Activated naive CD4-positive, alpha-beta T cell treated with anti-CD3 and anti-CD28 coated beads, Interleukin-2, amount 50 U/mL, for 72 hours (primary cell): ENCODE data around the gene SPPL3. TPM values are rescaled to one million over a fixed set of nuclear protein-coding genes. Genes with fewer than 3 reads are reported as not detected.
"Not testable (repeated sequence)": the region's sequence is repeated elsewhere in the genome, so short reads cannot be mapped to it uniquely, and the experiment has no call there.

Experiments
- ATAC-seq, 2 donors: fragments of 150-1000 bp; cut with Tn5 transposase; 2 replicates each; pipeline ENCODE4 v1.10.0; 2021; ENCODE audit warnings: mild to moderate bottlenecking in 2 of 2, moderate library complexity in 2 of 2
- DNase-seq, 2 donors: peaks; one replicate each; pipeline ENCODE4 v3.0.0; 2021 to 2022; ENCODE audit warnings: low spot score in 2 of 2
- H3K27ac Mint-ChIP-seq, 2 donors: one replicate each; pipeline ENCODE4 v1.8.0; 2022; ENCODE audit warnings: mild to moderate bottlenecking in 2 of 2, mixed read lengths in 2 of 2
- H3K36me3 Mint-ChIP-seq, 2 donors: one replicate each; pipeline ENCODE4 v1.8.0; 2022; ENCODE audit warnings: mixed read lengths in 2 of 2
- H3K9me3 Mint-ChIP-seq, 2 donors: one replicate each; pipeline ENCODE4 v1.8.0; 2022; ENCODE audit warnings: mixed read lengths in 2 of 2
- total RNA-seq, 2 donors: library from RNA; stranded (reverse); gene quantifications; one replicate each; pipeline ENCODE4 v1.2.3, GENCODE V29; 2022

Gene SPPL3
- total RNA-seq, 2 donors from 2014 or later, result 26.7 to 33.3 TPM

DNA sequence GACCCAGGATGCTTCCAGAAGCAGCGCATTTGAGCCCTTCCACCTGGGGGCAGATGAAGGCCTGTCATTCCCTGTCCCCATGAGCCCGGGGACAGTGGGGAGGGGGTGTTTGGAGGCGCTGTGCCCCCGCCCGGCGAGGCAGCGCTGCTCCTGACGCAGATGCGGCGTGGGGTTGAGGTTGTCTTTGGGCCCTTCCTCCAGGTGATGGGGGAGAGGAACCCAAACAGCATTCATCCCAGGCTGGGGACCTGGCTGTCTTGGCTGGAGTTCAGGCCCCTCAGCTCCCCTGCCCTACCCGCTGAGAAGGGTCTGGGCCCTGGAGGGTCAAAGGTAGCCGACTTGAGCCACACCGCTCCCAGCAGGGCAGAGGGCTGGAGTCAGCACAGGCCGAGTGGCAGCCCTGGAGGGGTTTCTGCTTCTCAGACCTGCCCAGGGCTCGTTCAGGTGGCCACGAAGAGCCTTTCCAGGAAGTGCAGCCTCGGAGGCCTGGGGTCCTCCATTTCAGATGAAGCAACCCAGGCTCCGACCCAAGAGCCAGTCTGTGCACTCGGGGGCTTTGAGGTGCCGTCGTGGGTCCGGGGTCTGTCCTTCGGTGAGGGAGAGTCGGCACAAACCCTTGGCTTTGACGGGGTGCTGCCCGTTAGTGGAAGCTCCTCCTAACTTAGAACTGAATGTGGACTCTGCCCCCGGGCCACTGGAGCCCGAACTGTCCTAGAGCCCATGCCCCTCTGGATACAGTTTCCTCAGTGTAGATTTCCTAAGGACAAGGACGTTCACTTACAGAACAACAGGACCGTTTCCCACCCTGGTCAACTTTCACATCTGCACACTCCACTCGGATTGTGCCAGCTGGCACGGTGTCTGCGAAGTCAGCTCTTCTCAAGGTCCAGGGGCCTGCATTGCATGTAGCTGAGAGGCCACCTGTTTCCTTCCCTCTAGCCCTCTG is 162.4 kb downstream of the SPPL3 start:
- no peak overlapping the region for H3K27ac Mint-ChIP-seq
- DNase-seq, result no peak
- no peak for ATAC-seq
- H3K9me3 Mint-ChIP-seq, result no peaks in the 10 kb centered on the region
- H3K36me3 Mint-ChIP-seq, result no peaks in the 10 kb centered on the region

DNA sequence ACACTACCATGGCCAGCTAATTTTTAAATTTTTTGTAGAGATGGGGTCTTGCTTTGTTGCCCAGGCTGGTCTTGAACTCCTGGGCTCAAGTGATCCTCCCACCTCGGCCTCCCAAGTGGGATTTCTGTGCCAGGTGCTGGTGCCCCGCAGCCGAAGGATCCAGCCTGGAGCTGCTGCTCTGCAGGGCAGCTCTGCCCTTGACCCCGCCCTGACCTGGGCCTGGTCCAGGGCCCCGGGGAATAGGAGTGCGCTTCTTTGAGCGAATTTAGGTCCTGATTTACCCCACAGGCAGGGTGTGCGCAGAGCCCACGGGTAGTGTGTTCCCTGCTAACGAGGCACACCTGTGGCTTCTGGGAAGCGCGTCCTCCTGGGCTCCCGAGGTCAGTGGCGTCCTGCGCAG is 163.3 kb downstream of the SPPL3 start:
- DNase-seq (no peak), ATAC-seq (no peak)
- Mint-ChIP-seq H3K9me3 (no peaks in the 10 kb centered on the region), H3K36me3 (no peaks in the 10 kb centered on the region), H3K27ac (no peak overlapping the region)

DNA sequence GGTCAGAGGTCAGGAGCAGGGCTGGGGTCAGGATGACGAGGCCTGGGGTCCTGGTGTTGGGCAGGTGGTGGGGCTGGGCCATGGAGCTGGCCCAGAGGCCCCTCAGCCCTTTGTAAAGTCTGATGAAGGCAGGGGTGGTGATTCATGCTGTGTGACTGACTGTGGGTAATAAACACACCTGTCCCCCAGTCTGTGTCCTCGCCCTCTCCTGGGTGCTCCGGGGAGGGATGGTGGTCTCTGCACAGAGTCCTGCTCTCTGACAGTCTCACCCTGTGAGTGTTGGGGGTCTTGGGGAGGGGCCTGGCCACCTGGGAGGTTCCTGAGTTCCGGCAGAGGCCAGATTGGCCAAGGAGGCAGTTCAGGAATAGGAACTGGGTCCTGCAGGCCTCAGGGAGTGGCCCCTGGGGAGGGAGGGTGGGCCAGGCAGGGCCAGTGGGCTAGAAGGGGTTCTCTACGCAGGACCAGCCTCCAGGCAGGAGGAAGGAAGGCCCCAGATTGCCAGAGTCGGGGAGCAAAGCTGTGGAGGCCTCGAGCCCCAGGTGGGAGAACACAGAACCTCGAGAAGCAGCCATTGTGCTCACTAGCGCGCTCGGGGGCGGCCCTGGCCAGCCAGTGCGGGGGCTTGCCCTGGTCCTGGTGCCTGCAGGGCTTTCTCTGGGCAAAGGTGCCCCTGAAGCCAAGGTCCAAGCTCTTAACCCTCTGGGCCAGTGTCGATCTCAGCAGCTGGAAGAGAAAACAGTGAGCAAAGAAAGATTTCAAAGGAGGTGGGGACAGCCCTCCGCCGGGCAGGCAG is 164.1 kb downstream of the SPPL3 start:
- no peak for ATAC-seq
- Mint-ChIP-seq H3K36me3 (no peaks in the 10 kb centered on the region), H3K27ac (no peak overlapping the region), H3K9me3 (no peaks in the 10 kb centered on the region)
- DNase-seq, result no peak

DNA sequence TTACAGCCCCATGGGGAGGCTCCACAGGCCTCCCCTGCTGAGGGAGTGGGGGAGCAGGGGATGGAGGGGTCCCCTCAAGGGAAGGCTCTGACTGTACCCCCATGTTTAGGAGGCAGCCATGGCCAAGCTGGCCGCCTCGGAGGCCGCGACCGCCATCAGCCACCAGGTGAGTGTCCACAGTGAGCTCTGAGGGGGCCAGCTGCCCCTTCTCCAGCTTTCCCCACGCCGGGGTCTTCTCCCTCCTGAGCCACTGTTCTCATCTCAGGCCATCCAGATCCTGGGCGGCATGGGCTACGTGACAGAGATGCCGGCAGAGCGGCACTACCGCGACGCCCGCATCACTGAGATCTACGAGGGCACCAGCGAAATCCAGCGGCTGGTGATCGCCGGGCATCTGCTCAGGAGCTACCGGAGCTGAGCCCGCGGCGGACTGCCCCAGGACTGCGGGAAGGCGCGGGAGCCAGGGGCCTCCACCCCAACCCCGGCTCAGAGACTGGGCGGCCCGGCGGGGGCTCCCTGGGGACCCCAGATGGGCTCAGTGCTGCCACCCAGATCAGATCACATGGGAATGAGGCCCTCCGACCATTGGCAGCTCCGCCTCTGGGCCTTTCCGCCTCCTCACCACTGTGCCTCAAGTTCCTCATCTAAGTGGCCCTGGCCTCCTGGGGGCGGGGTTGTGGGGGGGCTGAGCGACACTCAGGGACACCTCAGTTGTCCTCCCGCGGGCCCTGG is 165.0 kb downstream of the SPPL3 start:
- no peak for DNase-seq
- Mint-ChIP-seq H3K27ac (no peak overlapping the region), H3K36me3 (no peaks in the 10 kb centered on the region), H3K9me3 (no peaks in the 10 kb centered on the region)
- no peak for ATAC-seq

DNA sequence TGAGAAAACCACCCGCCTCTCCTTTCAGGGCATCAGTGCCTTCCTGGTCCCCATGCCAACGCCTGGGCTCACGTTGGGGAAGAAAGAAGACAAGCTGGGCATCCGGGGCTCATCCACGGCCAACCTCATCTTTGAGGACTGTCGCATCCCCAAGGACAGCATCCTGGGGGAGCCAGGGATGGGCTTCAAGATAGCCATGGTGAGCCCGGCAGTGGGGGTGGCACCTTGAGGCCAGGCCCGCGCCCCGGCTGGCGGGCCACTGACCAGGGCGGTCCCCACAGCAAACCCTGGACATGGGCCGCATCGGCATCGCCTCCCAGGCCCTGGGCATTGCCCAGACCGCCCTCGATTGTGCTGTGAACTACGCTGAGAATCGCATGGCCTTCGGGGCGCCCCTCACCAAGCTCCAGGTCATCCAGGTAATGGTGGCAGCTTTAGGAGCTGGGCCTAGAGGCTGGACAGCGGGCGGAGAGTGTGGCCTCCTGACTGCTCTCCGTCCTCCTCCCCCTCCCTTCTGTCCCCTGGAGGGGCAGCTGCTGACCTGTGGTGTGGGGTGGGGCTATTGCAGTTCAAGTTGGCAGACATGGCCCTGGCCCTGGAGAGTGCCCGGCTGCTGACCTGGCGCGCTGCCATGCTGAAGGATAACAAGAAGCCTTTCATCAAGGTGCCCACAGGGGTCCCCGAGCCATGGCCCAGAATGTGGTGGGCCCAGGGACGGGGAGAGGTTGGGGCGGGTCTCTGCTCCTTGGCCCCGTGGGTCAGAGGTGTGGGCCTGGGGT is 165.7 kb downstream of the SPPL3 start:
- ATAC-seq, result no peak
- no peaks in the 10 kb centered on the region for H3K36me3 Mint-ChIP-seq
- no peaks in the 10 kb centered on the region for H3K9me3 Mint-ChIP-seq

DNA sequence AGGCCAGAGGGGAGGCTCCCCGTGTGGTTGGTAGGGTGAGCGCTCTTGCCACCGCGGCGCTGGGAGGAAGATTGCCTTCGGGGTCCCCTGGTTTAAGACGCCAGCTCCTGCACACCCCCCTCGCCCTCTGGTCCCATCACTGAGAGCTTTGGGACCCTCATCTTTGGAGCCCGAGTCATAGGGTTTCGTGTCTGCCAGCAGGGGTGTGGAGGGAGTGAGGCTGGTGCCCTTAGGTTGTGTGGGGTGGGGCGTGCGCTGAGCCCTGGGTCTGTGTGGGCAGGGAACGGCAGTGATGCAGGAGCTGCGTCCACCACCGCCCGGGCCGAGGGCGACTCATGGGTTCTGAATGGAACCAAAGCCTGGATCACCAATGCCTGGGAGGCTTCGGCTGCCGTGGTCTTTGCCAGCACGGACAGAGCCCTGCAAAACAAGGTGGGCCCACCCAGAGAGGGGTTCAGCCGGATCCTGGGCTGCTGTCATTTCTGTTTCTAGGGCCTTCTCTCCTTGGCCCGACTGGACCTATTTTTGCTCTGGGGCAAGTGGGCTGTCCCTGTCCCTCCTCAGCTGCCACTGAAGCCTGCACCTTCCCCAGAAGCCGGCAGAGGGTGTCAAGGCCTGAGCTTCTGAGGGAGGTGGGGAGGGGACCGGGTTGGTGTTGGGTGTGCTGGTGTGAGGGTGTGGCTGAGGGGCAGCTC is 166.5 kb downstream of the SPPL3 start:
- Mint-ChIP-seq H3K36me3 (no peaks in the 10 kb centered on the region), H3K9me3 (no peaks in the 10 kb centered on the region), H3K27ac (no peak overlapping the region)
- no peak for DNase-seq
- ATAC-seq, result no peak

More for the DNA sequence above, 165.7 kb downstream of the SPPL3 start:
- H3K27ac Mint-ChIP-seq, result no peak overlapping the region
- DNase-seq, result no peak

DNA sequence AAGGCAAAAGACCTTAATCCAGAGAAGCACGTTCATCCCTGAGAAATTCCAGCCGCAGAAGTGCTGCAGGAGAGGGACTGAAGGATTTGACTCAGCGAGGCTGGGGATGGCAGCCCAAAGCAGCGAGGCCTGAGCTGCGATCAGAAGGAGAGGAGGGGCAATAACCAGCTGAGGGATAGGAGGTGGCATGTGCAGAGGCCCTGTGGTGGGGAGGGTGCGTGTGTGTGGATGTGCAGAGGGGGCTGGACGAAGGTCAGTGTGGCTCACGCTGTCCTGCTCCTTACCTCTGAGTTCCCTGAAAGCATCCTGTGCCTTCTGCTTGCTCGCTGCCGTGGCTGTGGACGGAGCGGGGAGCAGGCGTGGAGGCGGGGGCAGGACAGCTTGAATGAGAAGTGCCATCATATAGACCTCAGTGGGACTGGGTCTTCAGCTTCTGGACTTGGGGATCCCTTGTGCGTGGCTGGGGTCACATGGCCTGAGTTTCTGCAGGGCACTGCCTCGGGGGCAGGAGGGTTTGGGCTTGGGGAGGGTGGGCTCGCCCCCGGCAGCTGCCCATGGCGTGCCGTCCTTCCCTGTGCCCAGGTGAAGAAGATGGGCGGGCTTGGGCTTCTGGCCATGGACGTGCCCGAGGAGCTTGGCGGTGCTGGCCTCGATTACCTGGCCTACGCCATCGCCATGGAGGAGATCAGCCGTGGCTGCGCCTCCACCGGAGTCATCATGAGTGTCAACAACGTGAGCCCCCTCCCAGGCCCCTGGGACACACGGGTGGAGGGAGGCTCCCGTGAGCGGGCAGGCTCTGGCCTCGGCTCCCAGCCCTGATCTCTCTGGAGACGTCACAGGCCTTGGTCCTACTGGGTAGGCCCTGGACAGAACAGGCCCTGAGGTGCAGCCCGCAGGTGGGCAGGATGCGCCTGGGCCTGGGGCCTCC is 167.5 kb downstream of the SPPL3 start:
- Mint-ChIP-seq H3K9me3 (no peaks in the 10 kb centered on the region), H3K36me3 (no peaks in the 10 kb centered on the region)
- DNase-seq, result no peak

DNA sequence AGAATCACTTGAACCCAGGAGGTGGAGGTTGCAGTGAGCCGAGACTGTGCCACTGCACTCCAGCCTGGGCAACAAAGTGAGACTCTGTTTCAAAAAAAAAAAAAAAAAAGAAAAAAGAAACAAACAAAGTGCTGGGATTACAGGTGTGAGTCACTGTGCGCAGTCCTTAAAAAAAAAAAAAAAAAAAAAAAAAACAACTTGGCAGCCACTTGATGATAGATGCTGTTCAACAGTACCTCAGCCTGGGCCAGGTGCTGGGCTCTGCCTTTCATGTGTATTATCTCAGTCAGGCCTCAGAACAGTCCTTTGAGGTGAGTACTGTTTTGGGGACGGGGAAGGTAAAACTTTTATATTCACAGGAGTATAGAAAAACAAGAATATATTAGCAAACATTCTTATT is 169.0 kb downstream of the SPPL3 start:
- peaks cover 5 to 6% of the 10 kb centered on the region in 2 donors for H3K36me3 Mint-ChIP-seq
- H3K27ac Mint-ChIP-seq, result peak overlapping the region in 1 of 2 donors; percentile 29
- ATAC-seq (no peak), DNase-seq (no peak)
- H3K9me3 Mint-ChIP-seq, result no peaks in the 10 kb centered on the region

More for the DNA sequence above, 167.5 kb downstream of the SPPL3 start:
- H3K27ac Mint-ChIP-seq, result no peak overlapping the region
- ATAC-seq, result no peak

DNA sequence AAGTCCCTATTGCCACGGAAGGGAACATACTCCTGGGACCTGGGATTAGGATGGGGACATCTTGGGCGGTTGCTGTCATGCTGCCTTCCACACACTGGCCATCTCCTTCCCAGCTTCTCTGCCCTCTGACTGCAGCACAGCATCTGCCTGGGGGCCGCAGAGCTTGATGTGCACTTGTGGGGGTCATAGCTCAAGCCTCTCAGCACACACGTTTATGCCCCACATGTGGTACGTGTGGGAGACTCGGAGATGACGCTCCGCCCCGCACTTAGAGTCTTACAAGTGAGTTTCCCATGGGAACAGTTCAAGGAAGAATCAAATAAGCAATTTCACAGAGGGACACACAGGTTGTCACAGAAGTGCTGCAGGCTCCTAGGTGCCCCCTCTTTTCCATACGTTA is 169.9 kb downstream of the SPPL3 start:
- DNase-seq (no peak), ATAC-seq (no peak)
- peak overlapping the region in 1 of 2 donors; percentile 14 for H3K27ac Mint-ChIP-seq
- H3K36me3 Mint-ChIP-seq, result peaks cover 13 to 15% of the 10 kb centered on the region in 2 donors
- H3K9me3 Mint-ChIP-seq, result no peaks in the 10 kb centered on the region

DNA sequence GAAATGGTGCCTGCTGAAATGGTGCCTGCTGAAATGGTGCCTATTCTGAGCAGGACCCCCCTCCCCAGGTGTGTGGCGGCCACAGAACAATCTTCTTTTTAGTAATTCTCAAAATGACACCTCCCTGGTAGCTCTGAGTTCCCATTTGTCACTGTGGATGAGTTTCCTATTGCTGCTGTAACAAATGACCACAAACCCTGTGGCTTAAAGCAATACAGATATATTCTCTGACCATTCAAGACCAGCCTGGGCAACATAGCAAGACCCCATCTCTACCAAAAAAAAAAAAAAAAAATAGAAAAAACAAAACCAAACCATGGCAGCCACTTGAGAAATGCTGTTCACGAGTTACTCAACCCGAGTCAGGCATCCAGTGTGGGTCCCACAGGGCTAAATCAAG is 170.6 kb downstream of the SPPL3 start:
- ATAC-seq (no peak), DNase-seq (no peak)
- Mint-ChIP-seq H3K9me3 (no peaks in the 10 kb centered on the region), H3K36me3 (peaks cover 13 to 15% of the 10 kb centered on the region in 2 donors), H3K27ac (peak overlapping the region in 1 of 2 donors; percentile 14)

DNA sequence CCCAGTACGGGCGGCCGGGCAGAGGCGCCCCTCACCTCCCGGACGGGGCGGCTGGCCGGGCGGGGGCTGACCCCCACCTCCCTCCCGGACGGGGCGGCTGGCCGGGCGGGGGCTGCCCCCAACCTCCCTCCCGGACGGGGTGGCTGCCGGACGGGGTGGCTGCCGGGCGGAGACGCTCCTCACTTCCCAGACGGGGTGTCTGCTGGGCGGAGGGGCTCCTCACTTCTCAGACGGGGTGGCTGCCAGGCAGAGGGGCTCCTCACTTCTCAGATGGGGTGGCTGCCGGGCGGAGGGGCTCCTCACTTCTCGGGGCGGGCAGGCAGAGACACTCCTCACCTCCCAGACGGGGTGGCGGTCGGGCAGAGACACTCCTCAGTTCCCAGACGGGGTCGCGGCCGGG is 172.0 kb downstream of the SPPL3 start:
- not testable (repeated sequence) for ATAC-seq, H3K27ac Mint-ChIP-seq, H3K9me3 Mint-ChIP-seq, DNase-seq
- peaks cover 13 to 15% of the 10 kb centered on the region in 2 donors for H3K36me3 Mint-ChIP-seq

DNA sequence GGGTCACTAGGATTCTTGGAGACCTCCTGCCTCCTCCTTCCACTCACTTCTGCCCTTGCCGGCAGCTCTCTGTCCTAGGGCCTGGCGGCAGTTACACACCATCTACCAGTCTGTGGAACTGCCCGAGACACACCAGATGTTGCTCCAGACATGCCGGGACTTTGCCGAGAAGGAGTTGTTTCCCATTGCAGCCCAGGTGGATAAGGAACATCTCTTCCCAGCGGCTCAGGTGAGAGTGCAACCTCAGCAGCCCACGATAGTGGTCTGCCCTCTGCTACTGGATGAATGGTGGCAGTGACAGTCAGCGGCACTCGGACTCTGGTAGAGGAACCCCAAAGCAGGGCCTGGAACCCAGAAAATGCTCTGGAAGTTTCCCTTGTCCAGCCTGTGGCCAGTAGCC is 177.2 kb downstream of the SPPL3 start:
- Mint-ChIP-seq H3K27ac (no peak overlapping the region), H3K36me3 (peaks cover 15 to 19% of the 10 kb centered on the region in 2 donors), H3K9me3 (no peaks in the 10 kb centered on the region)
- DNase-seq (no peak), ATAC-seq (no peak)

DNA sequence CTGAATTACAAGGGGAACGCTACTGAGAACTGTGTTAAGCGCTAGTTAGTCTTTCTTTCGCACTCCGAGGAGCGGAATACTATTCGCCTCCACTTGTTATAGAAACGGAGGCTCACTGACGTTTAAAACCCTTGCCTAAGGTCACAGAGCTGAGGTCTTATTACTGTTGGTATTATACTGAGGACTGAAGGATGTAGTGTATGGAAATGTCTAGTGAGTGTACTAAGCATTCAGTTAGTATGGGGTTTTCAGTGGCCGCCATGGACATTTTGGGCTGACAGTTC is 177.7 kb downstream of the SPPL3 start:
- Mint-ChIP-seq H3K36me3 (peaks cover 15 to 19% of the 10 kb centered on the region in 2 donors), H3K9me3 (no peaks in the 10 kb centered on the region), H3K27ac (peak overlapping the region in 1 of 2 donors; percentile 82)
- ATAC-seq (no peak), DNase-seq (no peak)

DNA sequence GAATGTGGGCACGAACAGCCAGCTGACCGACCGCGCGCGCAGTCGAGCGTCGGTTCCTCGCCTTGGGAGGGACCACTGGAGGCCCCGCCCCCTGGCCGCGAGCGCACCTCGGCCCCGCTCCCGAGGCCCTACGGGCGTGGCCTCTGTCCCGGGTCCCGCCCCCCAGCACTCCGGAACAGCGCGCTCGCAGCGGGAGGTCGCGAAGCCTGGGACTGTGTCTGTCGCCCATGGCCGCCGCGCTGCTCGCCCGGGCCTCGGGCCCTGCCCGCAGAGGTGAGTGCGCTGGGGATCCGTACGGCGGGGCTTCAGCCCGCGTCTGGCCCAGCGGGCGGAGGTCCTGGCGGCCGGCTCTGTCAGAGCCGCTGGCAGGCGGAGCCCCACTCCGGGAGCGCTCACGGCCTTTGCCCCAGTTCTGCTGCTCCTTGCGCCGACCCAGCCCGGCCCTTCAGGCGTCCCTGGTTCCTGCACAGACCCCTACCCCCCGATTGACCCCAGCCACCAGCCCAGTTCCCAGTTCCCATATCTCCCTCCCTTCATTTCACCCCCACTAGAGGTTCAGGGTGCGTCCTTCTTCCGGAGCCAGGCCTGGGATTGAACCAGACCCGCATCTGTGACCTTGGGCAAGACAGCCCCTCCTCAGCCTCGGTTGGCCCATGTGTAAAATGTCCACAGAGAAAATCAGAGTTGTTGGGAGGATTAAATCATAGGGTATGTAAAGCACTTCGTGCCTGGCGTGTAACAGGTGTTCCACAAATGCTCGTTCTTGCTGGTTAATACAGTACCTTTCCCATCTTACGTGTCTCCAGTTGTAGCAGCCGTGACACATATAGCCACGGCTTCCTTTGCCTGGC is 178.3 kb downstream of the SPPL3 start, which contains the start of gene ACADS:
Gene ACADS (plus strand): TSS at position 168 of the 851 bp plus-strand sequence. CDS start 60 bp downstream, at position 228.
- H3K27ac Mint-ChIP-seq, result peak within 1 kb of the TSS; percentile 82 to 90
- ATAC-seq (peak; percentile 100), DNase-seq (peak; percentile 89 to 94)
- no peaks in the 10 kb centered on the region for H3K9me3 Mint-ChIP-seq
- peaks cover 15 to 19% of the 10 kb centered on the region in 2 donors for H3K36me3 Mint-ChIP-seq
